ENCODE results near the gene IFI44L. TPM values are rescaled to one million over a fixed set of nuclear protein-coding genes. Genes with fewer than 3 reads are reported as not detected.

Gene IFI44L
- total RNA-seq, 4 donors from 2014 or later, result 1.8 to 5.5 (median 3.3) TPM; not detected in 1

GRCh38 chr1:78664763-78665162 is 44.5 kb downstream of the IFI44L start:
- Histone ChIP-seq H3K4me3 (no peak overlapping the region), H3K9me3 (no peaks in the 10 kb centered on the region), H3K27ac (no peak overlapping the region), H3K27me3 (no peaks in the 10 kb centered on the region), H3K36me3 (no peaks in the 10 kb centered on the region), H3K4me1 (no peaks in the 10 kb centered on the region)
- intact Hi-C loops (cut with DNase I; ENCODE audit: low total_unique reads) (no loop called here), in situ Hi-C loops (cut with MboI; ENCODE audit: low pct_ligation_motif_present in 1 of 4, low pct_unique_long_range_greater_than_20kb in 1 of 4, low sequenced_read_pairs in 3 of 4) (no loop called here)
- no peak for DNase-seq
- 88 to 100% methylated on average over 1 of the region's 1 CpG for WGBS, 2 donors (ENCODE audit: low coverage in 1 of 2)
- TF ChIP-seq POLR2A (IDR thresholded peaks at IDR 0.05) (no peak), EP300 (IDR thresholded peaks at IDR 0.05; ENCODE audit: low read depth) (no peak), POLR2AphosphoS5 (IDR thresholded peaks at IDR 0.05) (no peak), CTCF (IDR thresholded peaks at IDR 0.05) (no peak)

GRCh38 chr1:78665809-78666208 is 45.6 kb downstream of the IFI44L start:
- H3K27ac ChIP-seq, result no peak overlapping the region
- no peaks in the 10 kb centered on the region for H3K4me1 ChIP-seq
- WGBS, 2 donors (ENCODE audit: low coverage in 1 of 2), result 83 to 88% methylated on average over 1 to 6 of the region's 6 CpGs
- no peaks in the 10 kb centered on the region for H3K9me3 ChIP-seq
- no peak for DNase-seq
- in situ Hi-C loops (cut with MboI; ENCODE audit: low pct_ligation_motif_present in 1 of 4, low pct_unique_long_range_greater_than_20kb in 1 of 4, low sequenced_read_pairs in 3 of 4), result no loop called here
- no peaks in the 10 kb centered on the region for H3K27me3 ChIP-seq
- H3K4me3 ChIP-seq, result no peak overlapping the region
- intact Hi-C loops (cut with DNase I; ENCODE audit: low total_unique reads), result no loop called here
- no peaks in the 10 kb centered on the region for H3K36me3 ChIP-seq
- TF ChIP-seq EP300 (IDR thresholded peaks at IDR 0.05; ENCODE audit: low read depth) (no peak), POLR2A (IDR thresholded peaks at IDR 0.05) (no peak), CTCF (IDR thresholded peaks at IDR 0.05) (no peak), POLR2AphosphoS5 (IDR thresholded peaks at IDR 0.05) (no peak)

- no peak overlapping the region for H3K4me3 ChIP-seq
- TF ChIP-seq POLR2A (IDR thresholded peaks at IDR 0.05), result no peak
- no peaks in the 10 kb centered on the region for H3K4me1 ChIP-seq
- no peaks in the 10 kb centered on the region for H3K27me3 ChIP-seq
- H3K27ac ChIP-seq, result no peak overlapping the region
- no peaks in the 10 kb centered on the region for H3K36me3 ChIP-seq
- no peak for DNase-seq
- intact Hi-C loops (cut with DNase I; ENCODE audit: low total_unique reads) (no loop called here), in situ Hi-C loops (cut with MboI; ENCODE audit: low pct_ligation_motif_present in 1 of 4, low pct_unique_long_range_greater_than_20kb in 1 of 4, low sequenced_read_pairs in 3 of 4) (no loop called here)
- 82 to 91% methylated on average over 1 of the region's 1 CpG for WGBS, 2 donors (ENCODE audit: low coverage in 1 of 2)
- H3K9me3 ChIP-seq, result no peaks in the 10 kb centered on the region
Measured at GRCh38 chr1:78667939-78668338, 47.7 kb downstream of the IFI44L start.

GRCh38 chr1:78668427-78668826 is 48.2 kb downstream of the IFI44L start:
- Histone ChIP-seq H3K27me3 (no peaks in the 10 kb centered on the region), H3K27ac (no peak overlapping the region), H3K4me1 (no peaks in the 10 kb centered on the region), H3K36me3 (no peaks in the 10 kb centered on the region), H3K9me3 (no peaks in the 10 kb centered on the region), H3K4me3 (no peak overlapping the region)
- TF ChIP-seq POLR2AphosphoS5 (IDR thresholded peaks at IDR 0.05), result no peak
- no peak for TF ChIP-seq EP300 (IDR thresholded peaks at IDR 0.05; ENCODE audit: low read depth)
- no peak for TF ChIP-seq CTCF (IDR thresholded peaks at IDR 0.05)
- TF ChIP-seq POLR2A (IDR thresholded peaks at IDR 0.05), result no peak
- in situ Hi-C loops (cut with MboI; ENCODE audit: low pct_ligation_motif_present in 1 of 4, low pct_unique_long_range_greater_than_20kb in 1 of 4, low sequenced_read_pairs in 3 of 4) (no loop called here), intact Hi-C loops (cut with DNase I; ENCODE audit: low total_unique reads) (no loop called here)
- DNase-seq, result no peak

DNA sequence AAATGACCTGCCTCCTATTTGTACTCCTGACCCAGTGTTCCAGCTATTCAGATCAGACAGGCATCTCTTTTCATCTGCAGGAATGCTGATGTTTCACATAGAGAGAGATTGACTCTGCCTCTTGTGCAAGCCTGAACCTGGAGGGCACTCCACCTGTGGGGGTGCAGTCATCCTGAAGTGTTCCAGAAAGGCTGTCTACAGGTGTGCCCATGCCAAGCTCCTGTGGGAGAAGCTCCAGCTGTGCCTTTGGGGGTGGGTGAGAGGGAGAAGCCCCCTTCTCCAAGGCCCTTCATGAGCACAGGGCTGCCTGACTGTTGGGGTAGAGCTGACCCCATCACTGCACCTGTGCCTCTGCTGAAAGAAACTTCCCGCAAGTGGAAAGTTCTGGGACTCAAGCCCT is 52.2 kb downstream of the IFI44L start:
- intact Hi-C loops (cut with DNase I; ENCODE audit: low total_unique reads) (loop anchor here (5.0 kb wide), 1 partner anchor 55 kb away; no protein-coding TSS in a partner anchor), in situ Hi-C loops (cut with MboI; ENCODE audit: low pct_ligation_motif_present in 1 of 4, low pct_unique_long_range_greater_than_20kb in 1 of 4, low sequenced_read_pairs in 3 of 4) (loop anchor here in 2 of 4 donors (10.0 kb wide), 3 partner anchors 48 to 538 kb away; partner anchors contain the start of gene IFI44L (in 1 of the 2))
- no peak for TF ChIP-seq EP300 (IDR thresholded peaks at IDR 0.05; ENCODE audit: low read depth)
- H3K9me3 ChIP-seq, result no peaks in the 10 kb centered on the region
- H3K27me3 ChIP-seq, result no peaks in the 10 kb centered on the region
- H3K4me3 ChIP-seq, result no peak overlapping the region
- no peaks in the 10 kb centered on the region for H3K4me1 ChIP-seq
- no peak overlapping the region for H3K27ac ChIP-seq
- DNase-seq, result no peak
- 93% methylated on average over 1 of the region's 1 CpG; no CpG with 5 or more reads in 1 of the 2 donors for WGBS, 2 donors (ENCODE audit: low coverage in 1 of 2)
- no peaks in the 10 kb centered on the region for H3K36me3 ChIP-seq
